HG03095 (cell line): ENCODE results near the gene CPZ.

Experiments
- ATAC-seq: cut with Tn5 transposase; IDR thresholded peaks from one replicate; pipeline ENCODE4 v1.9.1; 2021; ENCODE audit warnings: moderate library complexity; ENCODE audit not compliant: unreplicated experiment

Gene CPZ

DNA sequence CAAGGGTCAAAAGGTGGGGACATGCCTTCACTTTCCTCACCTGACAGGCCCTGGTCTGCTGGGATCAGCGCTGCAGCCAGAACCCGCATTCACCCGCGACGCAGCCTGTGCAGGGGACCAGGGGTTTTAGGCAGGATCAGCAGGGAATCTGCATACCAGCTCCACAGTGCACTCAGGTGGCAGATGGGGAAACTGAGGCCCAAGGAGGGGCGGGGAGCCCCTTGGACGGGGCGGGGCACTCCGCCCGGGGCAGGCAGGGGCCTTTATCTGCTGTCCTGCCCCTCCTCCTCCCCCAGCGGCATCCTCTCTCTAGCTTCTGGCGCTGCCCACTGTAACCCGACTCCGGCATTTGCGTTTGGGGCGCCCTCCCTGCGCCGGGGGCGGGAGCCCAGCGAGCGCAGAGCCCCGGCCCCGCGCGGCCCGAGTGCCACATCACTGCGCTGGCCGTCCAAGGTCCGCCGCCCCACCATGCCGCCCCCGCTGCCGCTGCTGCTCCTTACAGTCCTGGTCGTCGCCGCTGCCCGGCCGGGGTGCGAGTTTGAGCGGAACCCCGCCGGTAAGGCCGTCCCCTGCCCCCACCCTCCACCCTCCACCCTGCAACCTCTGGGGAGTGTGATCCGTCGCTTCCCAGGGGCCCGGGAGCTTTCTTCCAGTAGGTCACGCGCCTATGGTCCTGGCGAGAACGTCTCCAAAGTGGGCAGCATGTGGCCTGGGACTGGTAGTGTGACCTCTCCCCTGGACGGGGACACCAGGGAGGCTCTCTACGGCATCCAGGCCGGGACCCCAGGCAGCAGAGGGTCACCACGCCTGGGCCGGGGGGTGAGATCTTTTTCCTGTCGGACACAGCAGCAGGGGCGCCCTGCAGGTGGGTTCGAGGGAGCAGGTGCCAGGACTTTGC lies at the start of gene CPZ:
Gene CPZ (plus strand): TSS at position 400 of the 898 bp plus-strand sequence. CDS start 69 bp downstream, at position 469.
- ATAC-seq: no peak

DNA sequence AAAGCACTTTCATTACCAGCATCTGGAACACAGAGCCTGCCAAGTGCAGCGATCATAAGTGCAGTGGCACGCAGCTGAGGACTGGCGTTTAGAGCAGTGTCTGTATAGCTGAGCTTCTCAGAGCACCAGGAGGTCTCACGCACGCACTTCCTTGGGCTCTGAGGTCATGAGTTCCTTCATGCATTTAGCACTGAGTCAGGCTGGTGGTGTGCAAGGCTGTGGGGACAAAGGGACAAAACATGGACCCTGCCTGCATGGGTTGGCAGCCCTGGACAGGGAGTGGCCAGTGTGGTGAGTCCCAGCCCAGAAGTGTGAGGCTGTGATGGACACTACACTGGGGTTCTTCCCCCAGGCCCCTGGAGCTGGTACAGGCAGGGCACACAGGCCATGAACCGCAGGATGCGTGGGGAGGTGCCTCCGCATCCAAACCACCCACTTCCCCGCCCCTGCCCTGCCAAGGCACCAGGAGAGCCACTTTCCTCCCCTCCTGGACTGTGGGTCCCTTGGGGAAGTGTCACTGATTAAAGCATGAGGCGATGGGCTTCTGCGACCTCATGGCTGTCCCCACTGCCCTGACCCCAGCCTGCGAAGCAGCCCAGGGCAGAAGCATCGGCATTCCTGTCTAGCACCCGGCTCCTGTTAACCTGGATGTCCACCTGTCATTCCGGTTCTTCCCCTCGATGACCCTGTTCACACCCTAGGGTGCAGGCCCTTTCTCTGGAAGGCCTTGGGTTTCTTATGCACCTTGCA lies 49.6 kb upstream of the CPZ start:
- ATAC-seq: no peak

DNA sequence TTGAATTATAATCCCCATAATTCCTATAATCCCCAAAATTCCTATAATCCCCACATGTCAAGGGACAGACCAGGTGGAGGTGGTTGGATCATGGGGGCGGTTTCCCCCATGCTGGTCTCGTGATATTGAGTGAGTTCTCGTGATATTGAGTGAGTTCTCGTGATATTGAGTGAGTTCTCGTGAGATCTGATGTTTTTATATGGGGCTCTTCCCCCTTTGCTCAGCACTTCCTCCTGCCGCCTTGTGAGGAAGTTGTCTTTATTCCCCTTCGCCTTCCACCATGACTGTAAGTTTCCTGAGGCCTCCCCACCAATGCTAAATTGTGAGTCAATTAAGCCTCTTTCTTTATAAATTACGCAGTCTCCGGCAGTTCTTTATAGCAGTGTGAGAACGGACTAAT lies 48.9 kb upstream of the CPZ start:
- ATAC-seq: no peak

DNA sequence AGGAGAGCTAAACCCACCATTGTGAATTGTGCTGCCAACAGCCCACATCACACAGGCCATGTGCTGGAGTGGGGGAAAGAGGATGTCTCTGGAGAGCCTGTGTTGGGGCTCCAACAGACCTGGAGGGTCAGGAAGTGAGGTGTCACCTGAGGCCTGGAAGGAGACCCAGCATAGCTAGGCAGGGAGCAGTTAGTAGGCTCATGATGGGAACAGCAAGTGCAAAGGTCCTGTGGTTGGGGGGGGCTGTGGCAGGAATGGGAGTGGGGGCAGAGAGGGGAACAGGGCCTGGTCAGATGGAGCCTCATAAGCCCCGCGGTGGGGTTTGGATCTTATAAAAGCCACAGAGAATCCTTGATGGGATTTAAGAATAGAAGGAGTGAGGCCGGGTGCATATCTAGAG lies 48.3 kb upstream of the CPZ start:
- ATAC-seq: no peak

DNA sequence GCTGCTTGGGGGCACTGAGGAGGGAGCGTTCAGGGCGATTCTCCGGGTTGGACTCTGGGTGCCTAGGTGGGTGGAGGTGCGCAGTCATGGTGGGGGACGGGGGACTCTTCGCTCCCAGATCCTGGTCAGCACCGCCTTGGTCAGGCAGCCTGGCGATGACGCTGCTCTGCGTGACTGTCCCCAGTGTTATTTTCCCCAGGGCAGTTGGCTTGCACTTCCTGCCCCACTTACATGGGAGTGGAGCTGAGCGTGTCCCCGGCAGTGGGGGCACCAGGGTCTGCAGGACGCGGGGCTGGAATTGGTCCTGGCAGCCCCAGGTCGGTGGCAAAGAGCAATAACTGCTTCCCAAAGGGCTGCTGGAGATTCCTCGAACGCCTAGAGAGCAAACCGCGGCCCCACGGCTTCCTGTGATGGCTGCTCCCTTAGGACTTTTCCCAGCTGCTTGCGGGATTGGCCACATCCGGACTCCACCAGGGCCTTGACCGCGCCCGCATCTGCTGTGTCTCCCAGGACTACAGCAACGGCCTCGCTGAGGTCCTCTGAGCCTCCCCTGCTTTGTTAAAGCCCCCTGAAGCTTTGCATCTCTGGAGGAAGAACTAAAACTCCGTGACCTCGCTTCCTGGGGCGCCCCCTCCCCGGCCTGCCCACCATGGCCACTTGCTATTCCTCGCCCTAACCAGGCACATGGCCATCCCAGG lies 47.7 kb upstream of the CPZ start:
- no peak for ATAC-seq

DNA sequence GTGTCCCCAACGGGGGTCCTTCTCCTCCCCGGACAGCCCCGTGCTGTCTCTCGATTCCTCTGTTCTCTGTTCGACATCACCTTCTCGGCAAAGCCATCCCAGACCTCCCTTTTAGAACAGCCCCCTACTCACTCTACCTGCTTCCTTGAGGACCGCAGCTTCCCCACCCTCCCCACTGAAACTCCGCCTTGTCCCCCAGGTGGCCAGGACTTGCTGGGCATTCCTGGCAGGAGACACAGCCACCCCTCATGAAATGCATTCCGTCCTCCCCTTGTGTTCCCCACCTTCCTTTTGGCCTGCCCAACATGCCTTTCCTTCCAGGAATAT lies 47.2 kb upstream of the CPZ start:
- ATAC-seq: no peak

DNA sequence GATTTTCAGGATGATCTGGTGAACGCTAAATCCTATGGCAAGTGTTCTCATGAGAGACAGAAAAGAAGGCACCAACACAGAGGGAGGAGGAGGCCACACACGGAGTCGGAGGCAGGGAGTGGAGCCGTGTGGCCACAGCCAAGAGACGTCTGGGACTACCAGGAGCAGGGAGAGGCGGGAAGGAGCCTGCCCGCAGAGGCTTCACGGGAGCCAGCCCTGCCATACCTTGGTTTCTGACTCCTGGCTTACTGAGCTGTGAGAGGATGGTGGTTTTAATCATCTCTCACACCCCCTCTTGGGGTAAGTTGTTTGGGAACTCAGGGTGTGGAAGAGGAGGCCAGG lies 45.8 kb upstream of the CPZ start:
- ATAC-seq: no peak

DNA sequence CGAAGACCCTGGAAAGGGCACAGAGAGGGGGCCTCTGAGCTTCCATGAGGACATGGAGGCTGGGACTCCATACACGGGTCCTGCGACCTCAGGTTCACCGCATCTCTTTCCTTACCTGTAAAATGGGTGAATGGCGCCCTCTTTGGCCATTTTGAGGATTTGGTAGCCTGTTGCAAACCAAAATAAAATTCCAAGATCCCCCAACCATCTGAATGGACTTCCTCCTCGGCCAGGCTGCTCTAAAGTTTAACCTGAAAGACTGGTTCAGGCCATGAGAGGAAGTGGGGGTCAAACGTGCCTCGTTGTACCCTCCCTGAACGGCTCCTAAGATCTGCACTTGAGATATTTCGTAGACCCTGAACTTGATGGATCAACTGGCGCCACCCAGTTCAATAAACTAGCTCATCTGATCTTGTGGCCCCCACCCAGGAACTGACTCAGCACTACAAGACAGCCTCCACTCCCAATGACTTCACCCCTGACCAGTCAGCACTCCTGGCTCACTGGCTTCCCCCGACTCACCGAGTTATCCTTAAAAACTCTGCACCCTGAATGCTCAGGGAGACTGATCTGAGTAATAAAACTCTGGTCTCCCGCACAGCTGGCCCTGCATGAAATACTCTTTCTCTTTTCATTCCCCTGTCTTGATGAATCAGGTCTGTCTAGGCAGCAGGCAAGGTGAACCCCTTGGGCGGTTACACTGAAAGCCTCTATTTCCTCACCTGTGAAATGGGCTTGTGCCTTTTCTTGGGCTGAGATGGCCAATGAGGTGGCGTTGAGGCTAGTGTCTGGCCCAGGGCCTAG lies 45.3 kb upstream of the CPZ start:
- ATAC-seq: no peak

DNA sequence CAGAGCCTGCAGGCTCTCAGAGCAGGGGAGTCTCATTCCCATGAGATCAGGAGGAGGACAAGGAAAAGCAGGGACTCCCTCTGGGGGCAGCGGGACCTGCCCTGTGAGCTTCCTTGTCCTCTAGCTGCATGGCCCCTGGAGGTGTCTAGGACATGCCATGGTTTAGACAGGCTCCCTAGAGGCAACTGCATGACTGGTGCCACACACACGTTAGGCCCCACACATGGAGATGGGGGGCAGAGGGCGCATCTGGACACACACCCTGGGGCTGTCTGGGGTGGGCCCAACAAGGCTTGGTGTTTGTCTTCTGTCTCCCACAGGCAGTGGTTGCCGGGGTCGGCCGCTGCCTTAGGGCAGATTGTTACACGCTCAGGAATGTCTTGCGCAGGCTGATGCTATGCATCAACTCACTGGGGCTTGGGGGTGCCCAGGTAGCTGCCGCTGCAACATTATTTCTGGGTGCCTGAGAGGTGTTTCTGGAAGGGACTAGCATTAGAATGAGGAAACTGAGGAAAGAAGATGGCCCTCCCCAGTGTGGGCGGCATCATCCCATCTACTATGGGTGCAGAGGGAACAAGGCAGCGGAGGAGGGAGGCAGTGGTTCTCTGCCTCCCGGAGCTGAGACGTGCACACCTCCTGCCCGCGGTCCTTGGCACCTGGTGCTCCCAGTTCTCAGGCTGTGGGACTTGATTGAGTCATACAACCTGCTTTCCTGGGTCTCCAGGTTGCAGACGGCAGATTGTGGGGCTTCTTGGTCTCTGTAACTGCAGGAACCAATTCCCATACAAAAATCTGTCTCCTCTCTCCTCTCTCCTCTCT lies 44.4 kb upstream of the CPZ start:
- ATAC-seq: no peak

DNA sequence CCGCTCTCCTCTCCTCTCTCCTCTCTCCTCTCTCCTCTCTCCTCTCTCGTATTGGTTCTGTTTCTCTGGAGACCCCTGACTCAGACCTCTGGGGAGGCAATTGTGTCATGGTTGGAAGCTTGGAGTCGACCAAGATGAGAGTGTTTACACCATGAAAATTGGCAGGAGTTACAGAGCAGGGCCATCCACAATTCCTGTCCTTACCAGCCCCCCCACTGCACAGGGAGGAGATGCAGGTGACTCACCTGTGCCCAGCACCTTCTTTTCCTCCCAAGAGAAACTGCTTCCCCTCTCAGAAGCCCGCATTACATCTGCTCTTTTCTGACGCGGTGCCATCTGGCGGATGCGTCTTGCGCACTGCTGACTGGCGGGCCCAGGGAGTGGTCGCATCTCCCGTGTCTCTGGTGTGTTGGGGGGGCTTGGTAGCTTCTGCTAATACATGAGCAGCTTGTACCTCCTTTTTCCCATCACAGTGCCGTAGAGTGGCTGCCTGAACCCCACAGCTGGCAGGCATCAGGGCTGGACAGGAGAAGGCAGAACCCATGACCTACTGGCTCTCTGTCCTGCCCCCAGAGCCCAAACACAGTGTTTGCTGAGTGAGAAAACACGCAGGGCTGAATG lies 43.7 kb upstream of the CPZ start:
- no peak for ATAC-seq

DNA sequence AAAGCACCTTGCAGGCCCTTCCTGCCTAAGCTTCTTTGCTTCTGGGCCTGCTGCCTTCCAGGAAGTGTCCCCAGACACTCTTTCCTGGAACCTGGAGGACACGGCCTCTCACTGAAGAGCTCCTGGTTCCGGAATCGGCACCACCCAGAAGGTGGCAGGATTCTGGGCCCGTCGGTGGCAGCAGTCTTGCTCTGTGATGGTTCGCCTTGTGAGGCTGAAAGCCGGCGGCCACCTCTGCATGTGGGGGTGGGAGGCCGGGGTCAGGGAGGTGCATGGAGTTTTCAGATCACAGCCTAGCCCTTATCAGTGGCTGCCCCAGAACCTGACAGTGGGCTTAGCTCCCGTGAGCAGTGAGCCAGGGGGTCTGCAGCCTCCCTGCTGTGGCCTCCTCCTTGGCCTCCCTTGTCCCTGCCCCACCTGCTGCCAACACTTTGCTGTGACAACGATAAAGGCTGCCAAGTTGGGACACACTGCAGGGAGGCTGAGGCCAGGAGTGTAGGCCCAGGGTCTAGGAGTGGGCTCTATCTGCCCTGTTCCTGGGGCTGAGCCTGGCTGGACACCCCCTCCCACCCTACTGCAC lies 43.1 kb upstream of the CPZ start:
- ATAC-seq: no peak

DNA sequence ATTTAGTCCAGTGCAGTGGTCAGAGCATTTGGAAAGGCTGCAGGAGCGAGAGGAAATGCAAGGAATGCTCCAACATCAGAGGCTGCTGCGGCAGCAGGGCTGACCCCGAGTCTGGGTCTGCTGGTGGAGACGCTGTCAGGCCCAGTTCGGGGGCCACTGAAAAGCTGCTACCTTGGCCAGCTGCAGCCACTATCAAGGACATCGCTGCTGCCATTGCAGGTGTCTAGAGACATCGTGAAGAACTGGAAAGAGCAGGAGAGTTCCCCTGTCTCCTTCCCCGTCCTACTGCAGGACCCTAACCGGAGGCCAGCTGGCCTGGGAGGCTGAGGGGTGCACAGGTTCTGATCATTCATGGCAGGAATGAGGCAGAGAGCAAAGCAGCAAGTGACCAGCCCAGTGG lies 41.9 kb upstream of the CPZ start:
- no peak for ATAC-seq

DNA sequence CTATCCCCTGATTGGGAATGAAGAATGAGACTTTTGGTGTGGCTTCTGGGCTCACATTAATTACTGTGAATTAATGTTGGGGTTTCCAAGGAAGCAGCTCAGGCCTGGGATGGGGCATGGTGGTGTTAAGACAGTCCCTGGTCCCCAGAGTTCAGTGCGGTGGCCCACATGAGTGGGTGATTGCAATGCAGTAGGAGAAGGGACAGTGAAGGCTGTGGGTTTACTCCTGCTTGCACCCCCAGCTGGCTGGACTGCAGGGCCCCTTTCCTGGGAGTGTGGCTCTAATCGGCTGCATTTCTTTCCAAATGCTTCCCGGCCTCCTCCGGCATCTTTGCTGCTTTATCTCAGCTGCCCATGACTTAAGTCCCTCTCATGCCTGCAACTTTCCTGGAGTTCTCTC lies 40.5 kb upstream of the CPZ start:
- no peak for ATAC-seq

DNA sequence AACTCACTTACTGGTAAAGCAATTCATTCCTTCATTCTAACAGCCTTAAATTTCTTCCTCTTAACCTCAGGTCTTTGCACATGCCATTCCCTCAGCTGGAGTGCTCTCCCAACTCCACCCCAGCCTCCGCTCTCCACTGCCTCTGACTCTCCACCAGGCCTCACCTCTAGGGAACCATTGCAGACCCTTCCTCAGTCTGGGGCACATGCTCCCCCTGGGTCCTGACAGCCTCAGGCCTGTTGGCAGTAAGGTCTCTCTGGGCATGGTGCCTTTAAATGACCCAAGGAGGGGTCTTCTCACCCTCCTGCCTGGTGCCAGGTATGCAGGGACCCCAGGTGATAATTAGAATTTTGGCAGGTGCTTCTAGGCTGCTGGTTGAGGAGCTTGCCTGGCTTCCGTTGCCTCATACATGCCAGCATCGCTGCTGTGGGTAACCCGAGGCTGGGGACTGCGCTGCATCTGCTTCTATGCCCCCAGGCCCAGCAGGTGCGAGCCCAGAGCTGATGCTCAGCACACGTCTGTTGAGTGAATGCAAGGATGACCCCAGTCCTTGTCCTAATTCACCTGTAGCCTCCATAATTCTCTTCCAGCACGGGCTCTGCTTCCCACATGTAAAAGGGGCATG lies 39.9 kb upstream of the CPZ start:
- ATAC-seq: no peak

DNA sequence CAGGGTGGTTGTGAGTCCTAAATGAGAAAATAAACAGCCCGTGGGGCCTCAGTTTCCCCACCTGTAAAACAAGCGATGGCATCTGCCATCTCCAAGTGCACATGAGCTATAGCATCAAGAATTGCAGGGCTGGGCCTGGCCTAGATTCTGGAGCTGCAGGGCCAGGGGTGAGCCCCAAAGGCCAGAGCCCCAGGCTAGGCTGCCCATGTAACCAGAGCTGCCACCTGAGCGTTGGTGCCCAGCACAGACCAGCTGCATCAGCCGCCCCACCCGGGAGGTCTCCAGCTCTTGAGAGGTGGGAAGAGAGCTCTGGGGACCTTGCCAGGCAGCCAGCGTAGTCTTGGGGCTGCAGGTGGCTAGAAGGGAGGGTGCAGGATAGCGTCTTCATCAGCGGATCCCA lies 39.3 kb upstream of the CPZ start:
- ATAC-seq: no peak

DNA sequence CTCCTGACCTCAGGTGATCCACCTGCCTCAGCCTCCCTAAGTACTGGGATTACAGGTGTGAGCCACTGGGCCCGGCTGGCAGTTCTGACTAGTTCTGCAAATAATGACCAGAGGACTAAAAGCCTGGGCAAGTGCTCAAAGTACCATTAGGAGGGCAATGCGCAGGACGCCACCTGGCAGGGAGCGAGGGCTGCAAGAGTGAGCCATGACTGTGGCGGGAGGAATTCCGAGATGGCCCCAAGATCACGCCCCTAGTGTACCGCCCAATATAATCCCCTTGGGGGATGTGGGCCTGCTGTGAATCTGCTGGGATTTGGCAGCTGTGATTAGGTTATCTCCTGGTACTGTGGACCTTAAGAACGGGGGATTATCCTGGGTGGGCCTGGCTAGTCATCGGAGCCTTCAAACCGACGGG lies 38.6 kb upstream of the CPZ start:
- ATAC-seq: no peak

DNA sequence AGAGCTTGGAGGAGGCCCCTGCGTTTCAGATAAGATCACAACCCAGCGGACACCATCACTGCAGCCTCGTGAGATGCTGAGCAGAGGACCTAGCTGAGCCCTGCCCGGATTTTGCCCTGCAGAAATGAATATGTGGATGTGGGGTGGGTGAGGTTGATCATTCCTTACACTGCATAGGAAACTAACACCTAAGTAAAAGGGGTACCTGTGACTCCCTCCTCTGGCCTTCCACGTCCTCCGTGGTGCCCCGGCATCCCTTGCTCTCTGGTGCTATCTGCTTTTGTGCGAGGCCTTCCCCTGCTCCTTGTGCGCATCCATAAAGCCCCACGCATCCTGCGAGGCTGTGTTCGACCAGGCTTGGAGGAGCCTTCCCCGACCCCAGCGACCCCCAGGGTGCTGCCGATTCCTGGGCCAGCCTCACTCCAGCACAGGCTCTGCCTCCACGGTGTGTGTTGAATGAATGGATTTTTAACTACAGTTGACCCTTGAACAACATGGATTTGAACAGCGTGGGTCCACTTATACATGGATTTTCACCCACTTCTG lies 37.9 kb upstream of the CPZ start:
- ATAC-seq: no peak

DNA sequence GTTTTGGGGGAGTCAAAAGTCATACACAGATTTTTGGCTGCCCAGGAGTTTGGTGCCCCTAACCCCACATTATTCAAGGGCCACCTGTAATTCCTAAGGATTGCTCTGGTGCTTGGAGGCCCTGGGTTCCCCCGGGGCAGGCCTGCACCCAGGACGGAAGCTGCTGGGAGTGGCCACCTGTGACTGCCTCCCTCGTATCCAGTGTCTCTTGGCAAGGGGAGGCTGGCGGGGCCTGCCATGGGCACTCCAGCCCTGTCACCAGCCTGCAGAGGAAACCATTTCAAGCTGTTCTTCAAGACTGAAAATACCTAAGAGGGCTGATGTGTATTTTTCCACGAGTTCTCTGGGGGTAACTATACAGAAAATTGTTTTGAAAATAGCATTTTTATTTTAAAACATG lies 36.8 kb upstream of the CPZ start:
- ATAC-seq: no peak
